Measurements from ENCODE around the gene LSR. TPM values are rescaled to one million over a fixed set of nuclear protein-coding genes. Genes with fewer than 3 reads are reported as not detected.

LSR gene
- total RNA-seq, 1 experiment from 2014 or later = 172 TPM

DNA sequence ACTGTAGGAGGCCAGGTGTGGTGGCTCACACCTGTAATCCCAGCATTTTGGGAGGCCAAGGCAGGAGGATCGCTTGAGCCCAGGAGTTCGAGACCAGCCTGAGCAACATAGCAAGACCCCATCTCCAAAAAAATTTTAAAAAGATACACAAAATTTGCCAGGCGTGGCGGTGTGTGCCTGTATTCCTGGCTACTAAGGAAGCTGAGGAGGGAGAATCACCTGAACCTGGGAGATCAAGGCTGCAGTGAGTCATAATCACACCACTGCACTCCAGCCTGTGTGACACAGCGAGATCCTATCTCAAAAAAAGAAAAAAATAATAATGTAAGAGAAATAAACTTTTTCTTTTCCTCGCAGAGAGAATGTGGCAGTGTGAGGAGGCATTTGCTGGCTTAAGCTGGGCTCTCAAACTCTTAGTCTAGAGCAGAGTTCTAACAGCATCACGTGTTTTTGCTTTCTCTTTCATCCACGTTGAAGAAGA, 41.4 kb upstream of the LSR start:
- H3K27ac Mint-ChIP-seq (ENCODE audit: unreplicated experiment) = no peak overlapping the region
- Histone ChIP-seq H3K27me3 (replicated peaks; ENCODE audit: control insufficient read depth, insufficient read depth, low read length) (no peaks in the 10 kb centered on the region), H3K4me3 (ENCODE audit: low read depth, low read length) (no peak overlapping the region), H3K36me3 (ENCODE audit: control insufficient read depth, insufficient read depth, low read length) (no peaks in the 10 kb centered on the region), H3K9me3 (no peaks in the 10 kb centered on the region; the same call in 1 of the 2 replicates), H3K4me1 (no peaks in the 10 kb centered on the region)
- no peak overlapping the region for H3K4me3 Mint-ChIP-seq (ENCODE audit: unreplicated experiment)
- intact Hi-C loops (cut with micrococcal nuclease; ENCODE audit: unreplicated experiment) = no loop called here
- ChIA-PET CTCF (no interaction called here), POLR2A (no interaction called here)
- no peak for DNase-seq
- H3K27me3 Mint-ChIP-seq (ENCODE audit: insufficient read depth, unreplicated experiment) = no peaks in the 10 kb centered on the region
- H3K36me3 Mint-ChIP-seq (ENCODE audit: insufficient read depth, unreplicated experiment) = no peaks in the 10 kb centered on the region
- BruUV-seq (replicated peaks) = no TSS peak
- TF ChIP-seq, protein P1, sequence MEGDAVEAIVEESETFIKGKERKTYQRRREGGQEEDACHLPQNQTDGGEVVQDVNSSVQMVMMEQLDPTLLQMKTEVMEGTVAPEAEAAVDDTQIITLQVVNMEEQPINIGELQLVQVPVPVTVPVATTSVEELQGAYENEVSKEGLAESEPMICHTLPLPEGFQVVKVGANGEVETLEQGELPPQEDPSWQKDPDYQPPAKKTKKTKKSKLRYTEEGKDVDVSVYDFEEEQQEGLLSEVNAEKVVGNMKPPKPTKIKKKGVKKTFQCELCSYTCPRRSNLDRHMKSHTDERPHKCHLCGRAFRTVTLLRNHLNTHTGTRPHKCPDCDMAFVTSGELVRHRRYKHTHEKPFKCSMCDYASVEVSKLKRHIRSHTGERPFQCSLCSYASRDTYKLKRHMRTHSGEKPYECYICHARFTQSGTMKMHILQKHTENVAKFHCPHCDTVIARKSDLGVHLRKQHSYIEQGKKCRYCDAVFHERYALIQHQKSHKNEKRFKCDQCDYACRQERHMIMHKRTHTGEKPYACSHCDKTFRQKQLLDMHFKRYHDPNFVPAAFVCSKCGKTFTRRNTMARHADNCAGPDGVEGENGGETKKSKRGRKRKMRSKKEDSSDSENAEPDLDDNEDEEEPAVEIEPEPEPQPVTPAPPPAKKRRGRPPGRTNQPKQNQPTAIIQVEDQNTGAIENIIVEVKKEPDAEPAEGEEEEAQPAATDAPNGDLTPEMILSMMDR (IDR thresholded peaks at IDR 0.05; ENCODE audit: insufficient read depth in 1 of 2, low read depth in 1 of 2, low read length in 1 of 2, severe bottlenecking in 1 of 2, unreplicated experiment in 1 of 2) = no peak
- no peaks in the 10 kb centered on the region for H3K9me3 Mint-ChIP-seq (ENCODE audit: unreplicated experiment)
- peaks cover 7% of the 10 kb centered on the region for H3K4me1 Mint-ChIP-seq (ENCODE audit: low read depth, unreplicated experiment)

DNA sequence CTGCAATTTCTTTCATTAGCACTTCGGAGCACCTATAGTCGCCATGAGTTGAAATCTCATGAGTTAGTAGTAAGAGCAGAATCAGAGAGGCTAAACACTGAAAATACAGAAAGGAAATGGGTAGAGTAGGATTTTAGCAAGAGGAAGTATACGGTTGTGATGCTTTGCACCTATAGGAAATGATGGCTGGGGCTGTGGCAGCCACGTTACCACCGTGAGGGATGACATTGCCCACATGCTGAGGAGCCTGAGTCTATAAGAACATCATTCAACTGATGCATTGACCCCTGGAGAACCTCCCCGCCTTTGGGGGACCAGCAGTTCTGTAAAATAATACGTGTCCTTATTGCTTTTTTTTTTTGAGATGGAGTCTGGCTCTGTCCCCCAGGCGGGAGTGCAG, 40.7 kb upstream of the LSR start:
- Histone ChIP-seq H3K4me3 (ENCODE audit: low read depth, low read length) (no peak overlapping the region), H3K4me1 (no peaks in the 10 kb centered on the region), H3K27me3 (replicated peaks; ENCODE audit: control insufficient read depth, insufficient read depth, low read length) (no peaks in the 10 kb centered on the region), H3K36me3 (ENCODE audit: control insufficient read depth, insufficient read depth, low read length) (no peaks in the 10 kb centered on the region), H3K9me3 (no peaks in the 10 kb centered on the region; the same call in 1 of the 2 replicates)
- Mint-ChIP-seq H3K27ac (ENCODE audit: unreplicated experiment) (no peak overlapping the region), H3K9me3 (ENCODE audit: unreplicated experiment) (no peaks in the 10 kb centered on the region), H3K27me3 (ENCODE audit: insufficient read depth, unreplicated experiment) (no peaks in the 10 kb centered on the region), H3K36me3 (ENCODE audit: insufficient read depth, unreplicated experiment) (no peaks in the 10 kb centered on the region), H3K4me3 (ENCODE audit: unreplicated experiment) (no peak overlapping the region), H3K4me1 (ENCODE audit: low read depth, unreplicated experiment) (peaks cover 7% of the 10 kb centered on the region)
- POLR2A ChIA-PET = no interaction called here
- TF ChIP-seq, protein P1 (IDR thresholded peaks at IDR 0.05; ENCODE audit: insufficient read depth in 1 of 2, low read depth in 1 of 2, low read length in 1 of 2, severe bottlenecking in 1 of 2, unreplicated experiment in 1 of 2) = no peak
- CTCF ChIA-PET = no interaction called here
- no TSS peak for BruUV-seq (replicated peaks)
- peak in 1 of 2 experiments; percentile 2 for DNase-seq
- intact Hi-C loops (cut with micrococcal nuclease; ENCODE audit: unreplicated experiment) = no loop called here

DNA sequence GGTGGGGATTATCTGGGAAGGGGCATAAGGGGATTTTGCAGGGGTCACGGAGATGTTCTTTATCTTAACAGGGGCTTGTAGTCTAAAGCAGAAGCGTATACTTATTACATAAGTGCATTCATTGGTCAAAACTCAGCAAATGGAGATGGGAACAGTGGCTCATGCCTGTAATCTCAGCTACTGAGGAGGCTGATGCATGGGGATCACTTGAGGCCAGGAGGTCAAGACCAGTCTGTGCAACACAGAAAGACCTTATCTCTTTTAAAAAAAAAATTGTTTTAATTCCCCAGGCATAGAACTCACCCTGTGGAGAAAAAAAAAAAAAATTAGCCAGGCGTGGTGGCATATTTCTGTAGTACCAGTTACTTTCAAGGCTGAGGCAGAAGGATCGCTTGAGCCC, 39.2 kb upstream of the LSR start:
- H3K27me3 Mint-ChIP-seq (ENCODE audit: insufficient read depth, unreplicated experiment) = no peaks in the 10 kb centered on the region
- intact Hi-C loops (cut with micrococcal nuclease; ENCODE audit: unreplicated experiment) = no loop called here
- BruUV-seq (replicated peaks) = no TSS peak
- H3K27ac Mint-ChIP-seq (ENCODE audit: unreplicated experiment) = no peak overlapping the region
- TF ChIP-seq, protein P1 (IDR thresholded peaks at IDR 0.05; ENCODE audit: insufficient read depth in 1 of 2, low read depth in 1 of 2, low read length in 1 of 2, severe bottlenecking in 1 of 2, unreplicated experiment in 1 of 2) = no peak
- H3K36me3 Mint-ChIP-seq (ENCODE audit: insufficient read depth, unreplicated experiment) = no peaks in the 10 kb centered on the region
- ChIA-PET CTCF (no interaction called here), POLR2A (no interaction called here)
- no peak overlapping the region for H3K4me3 Mint-ChIP-seq (ENCODE audit: unreplicated experiment)
- H3K4me1 Mint-ChIP-seq (ENCODE audit: low read depth, unreplicated experiment) = peaks cover 7% of the 10 kb centered on the region
- no peak overlapping the region for H3K4me3 ChIP-seq (ENCODE audit: low read depth, low read length)
- no peaks in the 10 kb centered on the region for H3K27me3 ChIP-seq (replicated peaks; ENCODE audit: control insufficient read depth, insufficient read depth, low read length)
- H3K4me1 ChIP-seq = no peaks in the 10 kb centered on the region; the same call in 1 of the 2 replicates
- no peaks in the 10 kb centered on the region for H3K36me3 ChIP-seq (ENCODE audit: control insufficient read depth, insufficient read depth, low read length)
- no peaks in the 10 kb centered on the region; the same call in 1 of the 2 replicates for H3K9me3 ChIP-seq
- H3K9me3 Mint-ChIP-seq (ENCODE audit: unreplicated experiment) = no peaks in the 10 kb centered on the region
- no peak for DNase-seq
